Gastroesophageal sphincter (tissue), 3 donors: Measurements from ENCODE around the gene RUSF1.

Experiments
- CTCF ChIP-seq, 4 experiments: fragments of 200-600 bp in 2 of 4; fragments of 450-650 bp in 2 of 4; sonication (generic) in 1 of 4; IDR thresholded peaks; one replicate each; pipeline ENCODE4 v1.5.1; 2017 to 2019; ENCODE audit warnings: antibody characterized with exemption in 4 of 4, mild to moderate bottlenecking in 2 of 4, moderate library complexity in 2 of 4
- POLR2A ChIP-seq, 2 donors: fragments of 450-650 bp; IDR thresholded peaks; one replicate each; pipeline ENCODE4 v1.6.1; 2017; ENCODE audit warnings: antibody characterized with exemption in 2 of 2, mild to moderate bottlenecking in 2 of 2, moderate library complexity in 1 of 2
- POLR2AphosphoS5 ChIP-seq: sonication (generic); formaldehyde crosslinking; IDR thresholded peaks from one replicate; pipeline ENCODE4 v1.6.1; 2017; ENCODE audit warnings: antibody characterized with exemption

- no peak for TF ChIP-seq CTCF (IDR thresholded peaks at IDR 0.05)
- TF ChIP-seq POLR2AphosphoS5, result peak; percentile 95
- peak; percentile 82 to 85 for TF ChIP-seq POLR2A (IDR thresholded peaks at IDR 0.05)
These were observed at the start of gene RUSF1 for GRCh38 chr16:31507929-31508705.
